ENCODE results near the gene PPP4R1. TPM values are rescaled to one million over a fixed set of nuclear protein-coding genes. Genes with fewer than 3 reads are reported as not detected.

The PPP4R1 gene
- polyA plus RNA-seq, 10 donors = 49.2 to 77.4 (median 62.0) TPM

DNA sequence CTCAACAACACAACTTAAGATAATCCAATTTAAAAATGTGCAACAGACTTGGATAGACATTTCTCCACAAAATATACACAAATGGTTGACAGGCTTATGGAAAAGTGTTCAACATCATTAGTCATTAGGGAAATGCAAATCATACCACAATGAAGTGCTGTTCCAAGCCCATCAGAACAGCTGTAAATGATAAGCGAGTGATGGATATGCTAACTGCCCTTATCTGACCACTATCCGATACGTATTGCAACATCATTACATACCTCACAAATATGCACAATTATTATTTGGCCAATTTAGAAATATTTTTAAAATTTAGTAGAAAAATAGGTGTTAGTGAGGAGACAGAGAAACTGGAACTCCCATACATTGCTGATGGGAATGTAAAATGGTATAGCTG is 62.2 kb downstream of the PPP4R1 start:
- no peak for DNase-seq

- DNase-seq = no peak
Measured at GRCh38 chr18:9550429-9550828, 63.9 kb downstream of the PPP4R1 start.

GRCh38 chr18:9549405-9549804 is 65.0 kb downstream of the PPP4R1 start:
- DNase-seq = no peak

- no peak for DNase-seq
Measured at GRCh38 chr18:9547782-9548181, 66.6 kb downstream of the PPP4R1 start.

DNA sequence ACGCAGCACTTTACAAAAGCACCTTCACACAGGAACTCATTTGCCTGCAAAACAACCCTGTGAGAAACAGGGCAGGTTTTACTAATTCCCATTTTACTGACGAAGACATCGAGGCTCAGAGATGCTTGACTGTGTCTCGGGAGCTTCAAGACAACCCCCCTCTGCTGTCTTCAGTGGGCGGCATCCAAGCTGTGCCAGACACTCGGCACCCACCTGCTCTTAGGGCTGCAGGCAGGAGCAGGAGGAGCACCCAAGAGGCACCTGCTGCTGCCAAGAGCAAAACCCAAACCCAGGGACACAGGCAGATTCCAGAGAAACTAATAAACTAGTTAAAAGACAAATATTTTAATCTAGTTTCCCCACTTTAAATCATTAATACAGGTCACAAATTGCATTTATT is 67.9 kb downstream of the PPP4R1 start:
- no peak for DNase-seq

GRCh38 chr18:9545029-9545428 is 69.3 kb downstream of the PPP4R1 start:
- DNase-seq = no peak

DNA sequence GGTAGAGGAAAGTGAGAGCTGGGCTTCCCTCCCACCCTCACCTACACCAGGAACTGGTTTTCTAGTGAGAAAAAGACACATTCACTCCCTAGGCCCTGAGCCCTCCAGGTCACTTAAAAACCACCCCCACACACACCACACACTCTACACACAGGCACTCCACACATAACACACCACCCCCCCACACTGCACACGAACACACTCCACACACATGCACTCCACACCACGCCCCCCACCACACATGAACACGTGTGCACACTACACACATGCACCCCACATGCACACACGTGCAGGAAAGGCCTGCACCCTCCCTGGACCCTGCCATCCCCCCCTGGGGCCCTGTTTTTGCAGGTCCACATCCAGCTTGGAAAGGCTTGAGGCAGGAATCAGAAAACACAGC is 71.4 kb downstream of the PPP4R1 start:
- DNase-seq = no peak

DNA sequence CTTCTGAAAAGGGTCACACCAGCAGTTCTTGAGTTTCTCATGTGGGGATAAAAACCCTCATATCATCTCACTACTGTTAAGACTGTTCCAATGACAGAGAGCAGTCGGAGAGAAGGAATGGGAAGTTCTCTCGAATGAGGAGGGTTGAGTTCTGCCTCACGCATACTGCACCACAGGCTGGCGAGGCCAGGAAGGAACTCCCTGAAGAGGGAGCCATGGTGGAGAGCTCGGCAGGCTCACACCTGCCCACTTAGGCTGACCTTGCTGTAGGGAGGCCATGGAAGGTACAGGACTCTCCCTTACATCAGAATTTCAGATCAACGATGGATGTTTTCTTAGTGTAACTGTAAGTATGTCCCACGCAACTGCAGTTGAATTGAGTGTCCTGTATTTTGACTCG is 74.4 kb downstream of the PPP4R1 start:
- no peak for DNase-seq

DNA sequence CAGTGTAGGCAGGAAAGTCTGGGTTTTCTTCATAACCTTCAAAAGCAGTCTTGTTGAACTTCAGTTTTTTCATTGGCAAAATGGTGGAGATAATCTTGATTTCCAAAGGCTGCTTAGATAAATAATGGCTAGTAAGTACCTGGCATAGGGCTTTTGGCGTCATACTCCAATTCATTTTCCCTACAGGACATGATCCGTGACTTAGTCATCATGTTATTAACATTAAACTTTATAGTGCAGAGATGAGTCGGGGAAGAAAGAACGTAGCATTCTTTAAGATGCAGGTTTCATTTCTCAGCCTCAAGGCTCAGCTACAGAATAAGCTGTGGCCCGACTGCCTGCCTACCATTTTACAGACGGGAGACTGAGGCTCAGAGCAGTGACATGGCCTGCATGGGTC is 75.1 kb downstream of the PPP4R1 start:
- DNase-seq = peak in 1 of 3 donors; percentile 57

DNA sequence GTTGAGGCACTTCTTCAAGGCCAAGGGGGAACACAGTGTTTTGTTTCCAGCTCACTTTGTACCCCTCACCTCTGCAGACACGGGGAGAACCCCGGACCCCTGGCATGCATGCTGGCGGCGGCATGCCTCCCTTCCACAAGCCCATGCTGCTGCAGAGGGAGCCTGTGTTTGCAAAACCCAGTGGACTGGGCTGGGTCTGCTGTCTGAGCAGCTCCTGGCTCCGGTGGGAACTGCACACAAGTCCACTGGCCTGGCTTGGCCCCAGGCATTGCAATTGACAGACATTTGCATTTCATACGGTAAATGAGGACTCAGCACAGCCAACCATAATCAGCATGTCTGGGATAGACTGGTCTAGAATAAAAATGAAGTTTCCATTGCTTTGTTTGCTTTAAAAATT is 76.7 kb downstream of the PPP4R1 start:
- no peak for DNase-seq

DNA sequence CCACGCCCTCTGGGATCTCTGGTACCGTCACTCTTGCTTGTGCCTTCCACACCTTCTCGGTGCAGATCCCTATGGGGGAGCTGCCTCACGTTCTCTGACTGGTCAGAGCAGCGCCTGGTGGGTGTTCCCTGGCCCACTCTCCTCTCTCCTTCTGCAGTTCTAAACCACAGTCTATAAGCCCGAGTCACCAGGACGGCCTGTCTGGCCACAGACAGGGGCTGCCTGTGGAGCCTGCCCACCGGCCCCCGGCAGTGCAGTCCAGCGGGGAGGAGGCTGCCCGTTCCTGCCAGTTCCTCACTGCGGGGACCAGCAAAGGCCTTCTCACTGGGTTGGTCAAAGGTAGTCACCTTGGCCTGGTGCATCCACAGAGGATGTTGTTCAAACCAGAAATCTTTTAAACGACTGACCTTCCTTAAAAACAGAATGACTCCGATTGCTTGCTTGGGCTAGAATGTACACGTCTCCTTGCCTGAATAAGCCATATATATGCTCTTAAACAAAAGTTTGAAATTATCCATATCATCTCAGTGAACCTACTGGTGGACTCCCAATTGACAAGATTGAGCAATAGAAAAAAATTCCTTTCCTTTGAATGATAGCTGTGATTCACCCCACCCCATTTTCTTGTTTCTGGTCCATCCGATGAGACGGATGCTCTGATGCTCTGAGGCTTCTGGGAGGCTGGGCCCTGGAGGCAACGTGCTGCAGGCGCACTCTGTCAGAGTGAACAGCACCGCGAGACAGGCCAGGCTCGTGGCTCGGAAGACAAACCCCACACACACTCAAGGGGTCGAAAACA is 77.8 kb downstream of the PPP4R1 start:
- no peak for DNase-seq

GRCh38 chr18:9535430-9535991 is 78.8 kb downstream of the PPP4R1 start:
- peak; percentile 72 to 92 (median 85) for DNase-seq

DNA sequence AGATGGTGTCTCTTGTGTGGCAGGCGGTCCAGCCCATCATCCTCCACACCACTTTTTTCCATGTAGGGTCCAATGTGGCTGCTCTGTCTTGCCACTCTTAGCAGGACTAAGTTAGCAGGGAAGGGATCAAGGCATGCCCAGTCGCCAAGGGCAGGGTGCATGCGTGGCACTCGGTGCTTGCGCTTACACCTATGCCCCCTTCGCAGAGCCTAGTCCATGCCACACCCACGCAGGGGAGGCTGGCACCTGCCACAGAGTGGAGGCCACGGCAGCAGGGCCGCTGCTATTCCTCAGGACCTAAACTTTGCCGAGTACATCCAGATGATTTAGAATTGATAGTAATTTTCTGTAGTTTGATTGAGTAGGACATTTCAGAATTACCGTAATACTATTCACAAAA is 79.5 kb downstream of the PPP4R1 start:
- DNase-seq = no peak

DNA sequence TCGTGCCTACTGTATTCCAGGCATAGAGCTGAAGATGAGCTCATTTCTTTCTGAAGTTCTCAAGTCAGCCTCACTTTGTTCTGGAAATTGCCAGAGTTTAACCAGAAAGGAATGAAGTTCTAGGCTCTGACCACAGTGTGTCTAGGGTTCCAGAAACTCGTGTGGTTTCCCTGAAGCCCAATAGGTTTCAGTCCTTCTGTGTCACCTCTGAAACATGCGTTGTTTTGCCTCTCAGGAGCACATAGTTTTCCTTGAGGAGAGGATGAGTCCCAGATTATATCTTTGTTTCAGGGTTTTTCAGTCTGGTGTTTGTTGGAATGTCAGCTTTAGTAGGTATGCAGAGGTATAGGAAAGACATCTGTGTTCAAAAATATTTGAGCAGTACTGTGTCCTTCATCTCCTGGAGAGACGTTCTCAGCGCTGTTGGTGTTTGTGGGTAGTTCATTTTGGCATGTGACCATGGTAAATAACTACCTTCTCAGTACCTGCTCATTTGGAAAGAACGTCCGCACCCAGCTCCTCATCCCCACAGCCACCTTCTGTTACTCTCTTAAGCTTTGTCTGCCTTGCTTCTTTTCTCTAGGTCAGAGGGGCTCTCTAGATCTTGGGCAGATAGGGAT is 82.5 kb downstream of the PPP4R1 start:
- no peak for DNase-seq

DNA sequence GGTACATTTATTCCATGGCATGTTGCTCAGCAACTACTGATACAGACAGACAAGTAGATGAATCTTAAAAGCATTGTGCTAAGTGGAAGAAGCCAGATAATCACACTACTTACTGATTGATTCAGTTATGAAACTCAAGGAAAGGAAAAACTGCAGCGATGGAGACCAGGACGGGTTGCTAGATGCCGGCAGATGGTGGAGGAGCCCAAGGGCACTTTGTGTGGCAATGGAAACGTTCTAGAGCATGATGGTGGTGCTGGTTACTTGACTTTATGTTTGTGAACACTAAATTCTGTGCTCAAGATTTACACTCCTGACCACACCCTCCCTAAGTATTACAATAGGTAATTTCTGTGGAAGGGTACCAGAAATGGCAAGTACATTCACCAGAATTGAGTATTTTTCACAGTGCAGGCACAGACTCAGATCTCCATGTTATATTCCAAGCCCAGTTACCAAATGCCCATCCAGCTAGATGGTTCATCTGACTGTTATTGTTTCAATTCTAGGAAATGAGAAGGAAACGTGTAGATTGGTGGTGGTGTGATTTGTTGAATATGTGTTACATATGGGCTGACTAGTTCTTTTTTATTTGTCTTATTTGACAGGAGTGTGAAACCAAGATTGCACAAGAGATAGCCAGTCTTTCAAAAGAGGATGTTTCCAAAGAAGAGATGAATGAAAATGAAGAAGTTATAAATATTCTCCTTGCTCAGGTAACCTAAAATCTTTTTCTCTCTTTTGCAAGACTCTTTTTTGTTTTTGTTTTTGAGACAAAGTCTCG is 83.9 kb downstream of the PPP4R1 start:
- no peak for DNase-seq

DNA sequence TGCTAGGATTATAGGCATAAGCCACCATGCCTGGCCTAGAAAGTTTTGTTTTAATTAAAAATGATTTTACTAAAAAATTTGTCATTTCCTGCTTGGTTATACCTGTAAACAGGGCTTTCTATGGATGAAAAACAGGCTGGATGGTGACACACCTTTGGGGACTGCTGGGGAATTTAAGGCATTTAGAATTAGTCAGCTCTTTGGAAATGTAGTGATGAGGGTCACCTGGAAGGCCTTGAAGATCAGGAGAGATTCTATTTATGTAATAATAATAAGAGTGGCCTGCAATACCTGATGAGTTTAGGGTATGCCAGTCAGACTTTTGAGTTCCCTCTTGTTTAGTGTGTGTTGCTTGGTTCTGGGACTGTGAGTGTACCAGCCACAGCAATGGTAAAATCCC is 87.9 kb downstream of the PPP4R1 start:
- no peak for DNase-seq

- no peak for DNase-seq
Measured at GRCh38 chr18:9522952-9523351, 91.4 kb downstream of the PPP4R1 start.

- no peak for DNase-seq
Measured at GRCh38 chr18:9521770-9522169, 92.6 kb downstream of the PPP4R1 start.

- DNase-seq = no peak
Measured at GRCh38 chr18:9520666-9521065, 93.7 kb downstream of the PPP4R1 start.

DNA sequence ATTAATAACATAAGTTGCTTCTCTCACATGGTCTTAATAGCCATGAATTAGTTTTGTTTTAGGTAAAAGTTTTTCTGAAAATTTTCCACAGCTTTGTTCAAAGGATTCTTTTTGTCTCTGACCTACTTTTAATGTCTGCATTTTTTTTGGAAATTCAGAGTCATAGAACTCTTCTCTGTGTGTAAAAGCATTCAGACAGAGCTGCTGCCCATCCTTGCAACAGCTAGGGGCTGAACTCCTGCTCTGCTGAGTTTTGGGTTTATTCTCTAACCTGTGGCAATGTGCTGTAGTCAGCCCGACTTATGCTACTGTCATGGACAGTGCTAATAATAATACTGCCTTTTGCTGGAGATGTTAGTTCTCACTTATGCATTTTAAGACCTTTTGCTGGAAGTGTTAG is 95.0 kb downstream of the PPP4R1 start:
- peak in 1 of 3 donors; percentile 42 for DNase-seq

DNA sequence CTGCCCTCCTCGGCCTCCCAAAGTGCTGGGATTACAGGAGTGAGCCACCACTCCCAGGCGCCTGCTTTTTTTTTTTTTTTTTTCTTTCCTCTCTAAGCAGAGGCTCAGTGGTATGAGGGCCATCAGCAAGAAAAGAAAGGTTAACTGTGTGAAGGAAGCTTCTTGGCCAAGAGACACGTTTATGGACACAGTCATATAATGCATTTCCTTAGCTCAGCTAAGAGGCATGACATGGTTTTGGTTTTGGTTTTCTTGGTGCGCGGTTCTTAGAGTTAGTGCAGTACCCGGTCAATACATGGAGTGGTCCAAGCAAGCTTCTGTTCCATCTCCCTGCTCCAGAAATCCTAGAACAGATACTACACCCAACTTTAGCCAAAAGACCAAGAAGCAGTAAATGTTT is 96.5 kb downstream of the PPP4R1 start:
- DNase-seq = no peak

GRCh38 chr18:9516437-9517064 is 97.8 kb downstream of the PPP4R1 start:
- peak in 2 of 3 donors; percentile 28 to 71 for DNase-seq
